GM19372 (cell line): ENCODE data around the gene GPR153.

Source experiments
- ATAC-seq: cut with Tn5 transposase; IDR thresholded peaks from one replicate; pipeline ENCODE4 v1.9.1; 2021; ENCODE audit warnings: mild to moderate bottlenecking, low read depth, moderate library complexity; ENCODE audit not compliant: unreplicated experiment

GPR153 gene

GRCh38 chr1:6271006-6271405 lies 10.1 kb upstream of the GPR153 start:
- no peak for ATAC-seq

GRCh38 chr1:6270401-6270800 lies 9.5 kb upstream of the GPR153 start:
- no peak for ATAC-seq

GRCh38 chr1:6269720-6270400 lies 9.0 kb upstream of the GPR153 start:
- ATAC-seq = no peak

GRCh38 chr1:6269296-6269695 lies 8.4 kb upstream of the GPR153 start:
- ATAC-seq = no peak

- no peak for ATAC-seq
Measured at GRCh38 chr1:6268415-6268814, 7.5 kb upstream of the GPR153 start.

GRCh38 chr1:6267686-6268322 lies 6.9 kb upstream of the GPR153 start:
- ATAC-seq = no peak

- ATAC-seq = no peak
Measured at GRCh38 chr1:6266641-6267040, 5.7 kb upstream of the GPR153 start.

GRCh38 chr1:6265151-6265550 lies 4.3 kb upstream of the GPR153 start:
- no peak for ATAC-seq

- no peak for ATAC-seq
Measured at GRCh38 chr1:6263716-6264115, 2.8 kb upstream of the GPR153 start.

GRCh38 chr1:6262555-6263420 lies 1.9 kb upstream of the GPR153 start:
- no peak for ATAC-seq

GRCh38 chr1:6261615-6261995 lies 707 bp upstream of the GPR153 start:
- ATAC-seq = no peak

GRCh38 chr1:6260433-6260934 lies 414 bp downstream of the GPR153 start:
- ATAC-seq = peak; percentile 27

GRCh38 chr1:6259491-6260362 lies 1.2 kb downstream of the GPR153 start:
- ATAC-seq = peak; percentile 60

- ATAC-seq = no peak
Measured at GRCh38 chr1:6258675-6259074, 2.2 kb downstream of the GPR153 start.

GRCh38 chr1:6257541-6258069 lies 3.3 kb downstream of the GPR153 start:
- ATAC-seq = no peak

- ATAC-seq = no peak
Measured at GRCh38 chr1:6256645-6257044, 4.3 kb downstream of the GPR153 start.

GRCh38 chr1:6254691-6255090 lies 6.2 kb downstream of the GPR153 start:
- ATAC-seq = no peak

- ATAC-seq = no peak
Measured at GRCh38 chr1:6253380-6253779, 7.5 kb downstream of the GPR153 start.

GRCh38 chr1:6252374-6252710 lies 8.6 kb downstream of the GPR153 start:
- no peak for ATAC-seq

GRCh38 chr1:6251681-6252373 lies 9.1 kb downstream of the GPR153 start:
- ATAC-seq = no peak
